Fibroblast of skin of right quadriceps (primary cell): ENCODE results near the gene CHCHD4.

ENCODE experiments used
- DNase-seq: peaks from one replicate; pipeline ENCODE4 v3.0.0-alpha.2; 2013

CHCHD4 gene

DNA sequence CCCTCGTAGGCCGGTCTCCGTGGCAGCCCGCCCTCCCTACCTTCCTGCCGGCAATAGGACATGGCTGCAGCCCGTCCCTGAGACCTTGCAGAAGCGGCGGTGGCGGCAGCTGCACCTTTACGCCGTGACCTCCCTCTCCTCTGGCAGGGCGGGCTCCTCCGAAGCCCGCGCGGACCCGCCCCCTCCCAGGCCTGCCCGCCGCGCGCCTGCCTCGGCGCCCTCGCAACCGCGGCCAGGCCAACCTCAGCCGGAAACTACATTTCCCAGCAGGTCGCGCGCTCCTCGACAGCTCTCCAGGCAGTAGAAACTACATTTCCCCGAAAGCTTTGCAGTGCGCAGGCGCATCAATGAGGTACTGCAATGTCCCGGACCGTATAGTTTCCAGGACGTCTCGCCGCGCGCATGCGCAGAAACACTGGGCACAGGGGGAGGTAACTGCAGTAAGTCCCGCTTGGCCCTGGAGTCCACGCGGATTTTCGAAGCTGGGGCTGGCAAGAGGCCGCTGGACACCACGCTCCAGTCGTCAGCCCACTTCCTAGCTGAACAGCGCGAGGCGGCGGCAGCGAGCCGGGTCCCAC is at the start of gene CHCHD4, which contains the start of gene TMEM43:
TSS of gene CHCHD4 (minus strand) at position 256 of the 578 bp plus-strand sequence. CDS start at position 62, 194 bp downstream.
TSS of gene TMEM43 (plus strand) at position 438 of the 578 bp plus-strand sequence. CDS start 142 bp downstream, outside the sequence.
- DNase-seq: peak; percentile 99

DNA sequence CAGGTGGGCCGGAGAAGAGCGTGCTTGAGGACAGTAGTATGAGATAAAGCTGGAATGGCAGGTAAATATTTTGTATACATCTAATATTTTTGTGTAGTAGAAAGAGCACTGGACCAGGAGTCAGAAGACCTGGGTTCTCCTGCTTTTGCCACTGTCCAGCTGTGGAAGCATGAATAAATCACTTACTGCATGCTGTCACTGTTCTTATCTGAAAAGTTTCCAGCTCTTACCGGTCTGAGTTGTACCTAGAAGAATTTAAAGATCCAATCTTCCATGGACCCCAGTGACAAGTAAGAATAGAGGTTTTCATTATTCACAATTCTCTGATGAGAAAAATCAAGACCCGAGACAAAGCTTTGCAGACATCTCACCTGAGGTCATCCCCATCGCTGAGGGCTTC is 47.8 kb upstream of the CHCHD4 start:
- no peak for DNase-seq

DNA sequence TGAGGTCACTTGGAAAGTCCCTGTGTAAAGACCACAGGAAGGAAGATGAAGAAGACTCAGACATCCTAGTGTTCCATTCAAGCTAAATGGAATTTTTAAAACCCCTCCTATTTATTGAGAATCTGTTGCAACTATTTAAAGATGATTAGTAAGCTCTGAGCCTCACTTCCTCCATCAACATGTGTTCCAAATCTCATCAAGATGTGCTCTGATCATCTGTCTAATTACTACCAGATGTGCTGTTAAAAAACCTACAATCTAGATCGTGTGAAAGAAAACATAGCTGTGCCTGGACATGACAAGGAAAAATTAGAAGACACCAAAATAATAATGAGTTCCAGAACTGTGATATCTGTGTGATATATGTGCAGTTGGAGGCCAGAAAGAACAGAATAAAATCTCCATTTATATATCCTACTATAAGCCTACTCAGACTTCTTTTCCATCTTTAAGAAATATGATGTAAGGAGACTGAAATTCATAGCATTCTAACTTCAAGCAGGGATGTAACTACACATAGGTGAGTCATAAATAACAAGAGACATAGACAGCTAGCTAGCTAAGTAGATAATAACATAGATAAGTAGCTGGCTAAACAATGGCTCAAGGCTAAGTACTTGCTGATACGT is 46.0 kb upstream of the CHCHD4 start:
- peak; percentile 91 for DNase-seq

DNA sequence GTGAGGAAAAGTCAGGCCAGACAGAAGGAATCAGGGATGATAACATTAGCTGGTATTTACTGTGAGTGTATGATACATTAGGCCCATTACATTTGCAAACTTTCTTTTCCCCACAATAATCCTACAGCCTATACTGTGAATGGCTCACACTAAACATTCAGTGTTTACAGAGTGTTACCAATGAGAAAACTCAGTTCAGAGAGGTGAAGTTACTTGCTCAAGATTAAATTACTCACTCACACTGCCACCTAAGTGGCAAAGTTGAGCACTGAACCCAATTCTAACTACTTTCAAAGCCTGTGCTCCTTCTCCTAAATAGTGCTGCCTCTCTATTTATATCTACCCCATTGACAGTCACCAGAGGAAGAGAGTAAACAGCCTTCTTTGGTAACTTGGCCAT is 45.2 kb upstream of the CHCHD4 start:
- no peak for DNase-seq

DNA sequence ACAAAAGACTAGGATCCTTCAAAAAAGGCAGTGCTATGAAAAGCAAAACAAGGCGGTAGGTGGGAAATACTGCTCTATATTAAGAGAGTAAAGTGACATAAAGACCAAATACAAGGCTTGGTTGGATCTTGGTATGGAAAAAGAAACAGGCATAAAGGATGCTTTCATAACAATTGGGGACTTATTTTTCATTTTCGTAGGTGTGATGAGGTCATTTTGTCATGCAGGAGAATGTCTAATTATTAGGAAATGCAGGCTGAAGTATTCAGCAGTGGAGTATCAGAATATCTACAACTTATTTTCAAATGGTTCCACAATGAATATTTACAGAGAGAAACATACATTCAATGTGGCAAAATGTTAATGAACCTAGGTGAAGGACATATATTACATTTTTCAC is 44.8 kb upstream of the CHCHD4 start:
- DNase-seq: no peak

GRCh38 chr3:14166877-14167603 is 42.4 kb upstream of the CHCHD4 start:
- no peak for DNase-seq

GRCh38 chr3:14162178-14162577 is 37.5 kb upstream of the CHCHD4 start:
- no peak for DNase-seq

- DNase-seq: no peak
Observed at GRCh38 chr3:14161282-14161681, 36.6 kb upstream of the CHCHD4 start.

DNA sequence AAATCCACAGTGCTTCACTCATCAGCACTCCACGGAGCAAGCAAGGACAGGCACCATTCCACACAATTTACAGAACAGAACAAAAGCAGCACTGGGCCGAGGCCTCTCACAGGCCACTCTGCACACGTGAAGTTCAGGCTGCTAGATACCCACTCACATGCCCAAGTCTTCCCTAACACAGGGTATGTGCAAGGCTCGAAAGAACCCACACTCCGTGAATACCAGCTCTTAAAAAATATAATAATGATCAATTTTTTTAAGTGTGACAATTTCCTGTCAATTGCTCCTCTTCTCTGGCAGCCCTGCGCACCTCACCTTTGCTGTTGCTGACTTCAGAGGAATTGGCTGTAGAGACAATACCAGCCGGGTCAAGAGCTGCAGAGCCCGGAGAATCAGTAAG is 34.8 kb upstream of the CHCHD4 start:
- no peak for DNase-seq

DNA sequence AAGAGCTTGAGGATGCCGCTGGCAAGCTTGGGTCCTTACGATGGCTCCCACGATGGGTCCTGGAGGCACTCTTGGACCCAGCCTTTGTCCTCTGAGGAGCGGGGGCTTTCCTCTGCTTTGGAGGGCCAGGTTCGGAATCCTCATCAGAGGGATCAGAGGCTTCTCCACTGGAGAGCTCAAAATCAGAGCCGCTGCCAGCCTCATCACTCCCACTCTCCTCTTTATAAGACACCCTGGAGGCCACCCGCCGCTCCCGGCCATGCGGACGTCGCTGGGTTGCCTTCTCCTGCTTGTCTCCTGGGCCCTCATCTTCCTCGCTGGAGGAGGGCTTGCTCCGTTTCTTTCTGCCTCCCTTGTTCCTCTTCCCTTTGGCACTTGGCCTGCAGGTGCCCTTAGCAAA is 33.7 kb upstream of the CHCHD4 start:
- DNase-seq: no peak

GRCh38 chr3:14157951-14158350 is 33.3 kb upstream of the CHCHD4 start:
- no peak for DNase-seq

GRCh38 chr3:14156843-14157561 is 32.3 kb upstream of the CHCHD4 start:
- DNase-seq: no peak

- DNase-seq: no peak
Observed at GRCh38 chr3:14156201-14156600, 31.5 kb upstream of the CHCHD4 start.

DNA sequence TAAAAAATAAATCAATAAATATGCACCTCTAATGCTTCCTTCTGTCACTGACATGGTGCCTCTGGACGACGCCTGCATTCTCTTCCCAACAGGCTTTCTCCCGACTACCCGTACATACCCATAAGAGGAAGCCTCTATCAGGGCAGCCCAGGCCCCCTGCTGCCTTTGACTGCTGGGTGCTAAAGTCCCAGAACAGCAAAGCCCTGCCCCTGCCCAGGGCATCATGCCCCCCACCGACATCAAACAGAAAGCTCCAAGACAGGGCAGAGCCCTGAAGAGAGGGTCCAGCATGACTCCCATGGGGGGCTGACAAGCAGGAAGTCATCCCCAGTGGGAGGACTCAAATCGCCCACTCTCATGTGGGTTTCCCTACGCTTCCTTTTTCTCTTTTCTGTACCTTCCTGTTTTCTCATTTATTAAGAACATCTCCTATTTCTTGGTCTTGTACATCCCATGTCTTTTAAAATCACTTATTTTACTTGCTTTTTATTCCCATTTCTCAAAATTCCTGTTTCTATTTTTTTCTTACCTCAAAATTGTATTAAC is 30.3 kb upstream of the CHCHD4 start:
- no peak for DNase-seq

DNA sequence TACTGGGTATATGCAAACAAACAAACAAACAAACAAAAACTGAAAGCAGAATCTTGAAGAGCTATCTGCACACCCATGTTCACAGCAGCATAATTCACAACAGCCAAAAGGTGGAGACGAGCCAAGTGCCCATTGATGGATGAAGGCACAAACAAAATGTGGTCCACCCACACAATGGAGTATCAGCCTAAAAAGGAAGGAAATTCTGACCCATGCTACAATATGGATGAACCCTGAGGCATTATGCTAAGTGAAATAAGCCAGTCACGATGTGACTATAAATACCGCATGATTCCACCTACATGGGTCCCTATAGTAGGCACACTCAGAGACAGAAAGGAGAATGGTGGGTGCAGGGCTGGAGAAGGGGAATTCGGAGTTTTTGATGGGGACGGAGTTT is 29.6 kb upstream of the CHCHD4 start:
- no peak for DNase-seq

DNA sequence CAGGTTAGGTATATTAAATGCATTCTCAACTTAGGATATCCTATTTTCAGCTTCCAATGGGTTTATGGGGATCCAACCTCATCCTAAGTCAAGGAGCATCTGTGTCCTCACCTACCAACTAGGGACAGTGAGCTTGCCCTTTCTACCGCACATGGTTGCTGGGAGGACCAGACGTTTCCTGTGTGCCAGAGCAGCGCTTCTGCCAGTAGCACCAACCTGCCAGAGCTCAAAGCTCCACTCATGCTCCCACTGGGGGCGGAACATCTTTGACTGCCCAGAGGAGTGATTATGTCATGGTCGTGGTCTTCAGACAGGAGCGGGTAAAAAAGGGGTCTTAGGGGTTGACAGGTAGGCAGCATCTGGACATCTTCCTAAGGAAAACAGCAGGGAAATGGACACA is 29.0 kb upstream of the CHCHD4 start:
- DNase-seq: no peak

GRCh38 chr3:14152963-14153355 is 28.3 kb upstream of the CHCHD4 start:
- no peak for DNase-seq

- DNase-seq: no peak
Observed at GRCh38 chr3:14152233-14152962, 27.7 kb upstream of the CHCHD4 start.

DNA sequence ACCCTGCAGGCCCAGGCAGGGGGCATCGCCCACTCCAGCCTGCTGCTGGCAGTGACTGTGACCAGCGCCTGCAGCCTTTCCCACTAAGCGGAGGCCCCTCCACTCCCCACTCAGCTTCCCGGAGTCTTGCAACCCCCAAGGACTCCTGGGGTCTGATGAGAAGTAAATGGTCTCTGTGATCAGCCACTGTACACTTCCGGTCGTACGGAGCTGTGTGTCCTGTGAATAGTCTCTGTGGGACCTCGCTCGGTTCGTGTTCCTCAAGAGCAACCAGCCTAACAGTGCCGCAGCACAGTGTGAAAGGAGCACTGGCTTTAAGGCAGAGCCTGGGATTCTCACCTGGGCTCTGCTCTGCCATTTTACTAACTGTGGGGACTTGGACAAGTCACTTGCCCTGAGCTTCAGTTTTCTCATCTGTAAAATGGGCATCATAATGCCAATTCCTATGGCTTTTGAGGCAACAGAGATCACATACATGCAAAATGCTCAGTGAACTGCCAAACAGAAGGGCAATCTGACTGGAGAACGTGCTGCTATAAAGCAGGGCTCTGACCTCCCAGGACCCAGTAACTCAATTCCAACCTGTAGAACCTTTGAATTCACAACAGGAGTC is 26.9 kb upstream of the CHCHD4 start:
- no peak for DNase-seq

DNA sequence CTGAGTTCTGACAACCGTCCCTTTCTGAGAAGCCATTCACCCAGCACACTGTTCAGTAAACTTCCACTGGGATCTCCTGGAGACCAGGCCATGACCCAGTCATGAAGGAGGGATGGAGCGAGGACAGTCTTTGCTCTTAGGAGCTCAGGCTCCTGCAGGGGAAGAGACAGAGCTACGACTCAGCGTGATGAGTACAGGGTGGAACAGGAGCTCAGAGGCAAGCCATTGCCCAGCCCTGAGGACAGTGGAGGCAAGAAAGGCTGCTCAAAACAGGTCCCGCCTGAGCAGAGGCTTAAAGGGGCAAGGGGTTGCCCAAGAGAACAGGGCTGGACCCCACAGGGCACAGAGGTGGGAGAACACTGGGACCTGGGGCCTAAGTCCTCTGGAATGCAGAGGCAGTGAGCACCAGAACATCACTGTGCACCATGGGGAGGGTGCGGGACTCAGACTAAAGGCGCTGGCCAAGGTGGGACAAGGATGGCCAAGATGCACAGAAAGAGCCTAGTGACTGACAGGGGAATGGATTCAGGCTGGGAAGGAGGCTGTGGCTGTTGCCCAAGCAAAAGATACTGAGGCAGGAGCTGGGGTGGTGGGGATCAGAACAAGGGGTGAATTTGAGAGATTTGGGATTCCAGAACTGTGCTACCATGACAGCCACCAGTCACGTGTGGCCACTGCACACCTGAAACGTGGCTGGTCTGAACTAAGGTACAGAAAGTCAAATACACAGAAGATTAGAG is 26.0 kb upstream of the CHCHD4 start:
- no peak for DNase-seq

DNA sequence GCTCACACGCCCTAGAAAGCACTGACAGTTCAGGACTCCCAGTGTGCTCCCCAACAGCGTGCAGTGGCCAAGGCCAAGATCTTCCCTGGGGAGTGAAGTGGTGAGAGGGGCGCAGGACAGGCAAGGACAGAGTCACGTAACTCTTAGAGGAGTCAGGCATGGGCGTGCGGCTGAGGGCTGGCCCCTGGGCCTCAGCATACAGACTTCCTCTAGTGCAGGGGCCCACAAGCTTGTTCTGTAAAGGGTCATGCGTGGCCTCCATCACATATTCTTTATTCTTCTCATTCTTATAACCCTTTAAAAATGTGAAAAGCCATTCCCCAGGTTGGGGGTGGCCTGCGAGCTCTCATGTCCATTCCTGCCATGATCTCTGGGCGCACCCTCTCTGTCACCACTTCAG is 25.4 kb upstream of the CHCHD4 start:
- DNase-seq: no peak
